GM19395 (cell line): ENCODE measurements around the gene SIRT4.
A peak's percentile ranks its signal among the peaks of the same experiment; 100 is the strongest.
"Not testable (repeated sequence)": the region's sequence is repeated elsewhere in the genome, so short reads cannot be mapped to it uniquely, and the experiment has no call there.

Source experiments
- ATAC-seq: cut with Tn5 transposase; IDR thresholded peaks from one replicate; pipeline ENCODE4 v1.9.1; 2021; ENCODE audit warnings: mild to moderate bottlenecking, moderate library complexity; ENCODE audit not compliant: unreplicated experiment

SIRT4 gene, protein sequence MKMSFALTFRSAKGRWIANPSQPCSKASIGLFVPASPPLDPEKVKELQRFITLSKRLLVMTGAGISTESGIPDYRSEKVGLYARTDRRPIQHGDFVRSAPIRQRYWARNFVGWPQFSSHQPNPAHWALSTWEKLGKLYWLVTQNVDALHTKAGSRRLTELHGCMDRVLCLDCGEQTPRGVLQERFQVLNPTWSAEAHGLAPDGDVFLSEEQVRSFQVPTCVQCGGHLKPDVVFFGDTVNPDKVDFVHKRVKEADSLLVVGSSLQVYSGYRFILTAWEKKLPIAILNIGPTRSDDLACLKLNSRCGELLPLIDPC

GRCh38 chr12:120301962-120302815 is at the start of gene SIRT4:
SIRT4 (plus strand) TSS chr12:120302321; CDS start chr12:120303562, 1,241 bp downstream.
- peak; percentile 98 for ATAC-seq

GRCh38 chr12:120253313-120253712 is 48.8 kb upstream of the SIRT4 start:
- not testable (repeated sequence) for ATAC-seq

DNA sequence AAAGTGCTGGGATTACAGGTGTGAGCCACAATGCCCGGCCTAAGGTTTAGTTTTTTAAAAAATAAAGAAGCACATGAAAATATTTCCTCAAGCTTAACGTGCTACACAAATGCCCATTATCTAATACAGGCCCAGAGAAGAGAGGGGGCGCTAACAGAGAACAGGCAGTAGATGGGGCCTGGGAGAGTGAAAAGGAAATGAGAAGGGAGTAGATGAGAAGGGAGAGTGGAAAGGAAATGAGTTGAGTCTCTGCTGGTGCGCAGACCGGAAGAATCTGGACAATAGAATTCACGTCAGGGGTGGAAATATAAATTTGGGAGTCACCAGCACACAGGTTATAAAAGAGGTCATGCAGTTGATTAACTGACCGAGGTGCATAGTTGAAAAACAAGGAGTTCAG is 47.3 kb upstream of the SIRT4 start:
- no peak for ATAC-seq

- no peak for ATAC-seq
Observed at GRCh38 chr12:120257041-120257821, 44.9 kb upstream of the SIRT4 start.

- no peak for ATAC-seq
Observed at GRCh38 chr12:120258323-120258896, 43.7 kb upstream of the SIRT4 start.

DNA sequence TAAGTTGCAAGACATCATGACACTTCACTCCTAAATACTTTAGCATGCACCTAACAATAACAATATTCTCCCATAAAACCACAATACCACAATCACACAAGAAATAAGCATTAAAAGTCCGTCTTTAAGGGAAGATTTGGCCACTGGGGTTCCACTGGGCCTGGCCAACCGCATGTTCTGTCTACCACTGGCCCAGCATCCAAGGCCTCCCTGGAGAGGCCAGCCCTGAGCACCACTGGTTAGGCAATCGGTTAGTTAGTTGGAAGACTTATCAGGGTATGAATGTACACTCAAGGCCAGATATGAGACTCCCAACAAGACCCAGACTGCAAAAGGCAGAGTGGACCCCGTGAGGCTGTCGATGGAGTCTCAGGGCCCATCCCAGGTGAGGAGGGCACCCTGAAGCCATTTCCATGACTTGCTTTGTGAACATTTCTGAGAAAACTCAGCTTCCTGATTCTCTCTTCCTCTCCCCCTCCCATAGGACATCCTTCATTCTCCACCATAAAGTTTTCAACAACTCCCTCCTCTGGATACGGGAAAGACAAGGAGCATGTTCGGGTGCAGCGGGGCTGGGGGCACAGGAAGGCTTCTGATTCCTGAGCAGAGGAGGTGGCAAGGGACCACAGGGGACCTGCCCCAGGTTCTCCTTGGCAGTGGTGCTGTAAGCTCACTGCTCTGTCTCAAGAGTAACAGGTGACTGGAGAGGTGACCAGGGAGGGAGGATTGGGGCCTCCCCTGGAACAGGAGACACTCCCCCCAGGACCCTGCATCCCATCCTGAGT is 42.5 kb upstream of the SIRT4 start:
- no peak for ATAC-seq

DNA sequence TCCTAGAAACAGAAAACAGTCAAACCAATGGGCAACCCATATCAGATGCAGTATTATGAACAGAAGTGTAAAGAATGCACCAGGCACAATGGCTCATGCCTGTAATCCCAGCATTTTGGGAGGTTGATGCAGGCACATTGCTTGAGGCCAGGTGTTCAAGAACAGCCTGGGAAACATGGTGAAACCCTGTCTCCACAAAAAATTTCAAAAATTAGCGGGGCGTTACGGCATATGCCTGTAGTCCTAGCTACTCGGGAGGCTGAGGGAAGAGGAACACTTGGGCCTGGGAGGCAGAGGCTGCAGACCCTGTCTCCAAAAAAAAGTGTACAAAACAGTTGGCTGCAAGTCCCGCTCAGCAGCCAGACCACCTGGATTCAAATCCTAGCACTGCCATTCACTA is 41.5 kb upstream of the SIRT4 start:
- ATAC-seq: no peak

DNA sequence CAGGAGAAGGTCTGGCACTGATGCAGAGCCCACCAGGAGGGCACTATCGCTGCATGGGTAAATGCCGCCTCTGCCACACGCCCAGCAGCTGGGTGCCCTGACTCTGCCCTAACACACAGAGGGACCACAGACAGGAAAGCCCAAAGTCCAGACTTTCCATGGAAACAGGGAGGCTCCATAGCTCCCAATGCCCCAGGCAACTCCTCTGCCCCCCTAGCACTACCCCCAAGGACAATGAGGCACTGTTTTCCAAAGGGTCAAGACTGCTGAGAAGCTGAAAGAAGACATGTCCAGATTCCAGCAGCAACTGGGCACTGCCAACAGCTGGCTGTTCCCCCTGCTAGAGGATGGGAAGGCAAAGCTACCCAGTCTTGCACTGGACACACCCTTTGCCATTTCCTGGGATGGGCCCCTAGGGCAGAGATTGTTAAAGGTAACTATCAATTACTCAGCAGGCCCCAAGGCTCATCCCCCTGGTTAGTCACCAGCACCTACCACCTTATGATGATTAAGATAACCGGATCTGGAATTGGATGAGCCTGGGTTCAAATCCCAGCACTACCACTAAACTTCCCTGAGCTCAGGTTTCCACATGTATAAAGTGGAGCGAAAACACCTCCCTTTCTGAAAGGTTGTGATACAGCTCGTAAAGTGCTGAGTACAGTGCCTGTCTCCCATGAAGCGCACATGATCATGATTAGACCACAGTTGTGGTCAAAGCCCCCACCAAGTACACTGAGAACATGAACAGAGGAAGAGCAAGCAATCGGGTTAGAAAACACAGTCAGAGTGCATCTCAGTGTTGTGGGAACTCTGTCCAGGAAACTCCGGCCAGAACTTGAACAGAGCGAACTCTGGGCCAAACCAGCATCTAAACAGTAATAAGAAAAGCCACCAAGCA is 39.9 kb upstream of the SIRT4 start:
- no peak for ATAC-seq

DNA sequence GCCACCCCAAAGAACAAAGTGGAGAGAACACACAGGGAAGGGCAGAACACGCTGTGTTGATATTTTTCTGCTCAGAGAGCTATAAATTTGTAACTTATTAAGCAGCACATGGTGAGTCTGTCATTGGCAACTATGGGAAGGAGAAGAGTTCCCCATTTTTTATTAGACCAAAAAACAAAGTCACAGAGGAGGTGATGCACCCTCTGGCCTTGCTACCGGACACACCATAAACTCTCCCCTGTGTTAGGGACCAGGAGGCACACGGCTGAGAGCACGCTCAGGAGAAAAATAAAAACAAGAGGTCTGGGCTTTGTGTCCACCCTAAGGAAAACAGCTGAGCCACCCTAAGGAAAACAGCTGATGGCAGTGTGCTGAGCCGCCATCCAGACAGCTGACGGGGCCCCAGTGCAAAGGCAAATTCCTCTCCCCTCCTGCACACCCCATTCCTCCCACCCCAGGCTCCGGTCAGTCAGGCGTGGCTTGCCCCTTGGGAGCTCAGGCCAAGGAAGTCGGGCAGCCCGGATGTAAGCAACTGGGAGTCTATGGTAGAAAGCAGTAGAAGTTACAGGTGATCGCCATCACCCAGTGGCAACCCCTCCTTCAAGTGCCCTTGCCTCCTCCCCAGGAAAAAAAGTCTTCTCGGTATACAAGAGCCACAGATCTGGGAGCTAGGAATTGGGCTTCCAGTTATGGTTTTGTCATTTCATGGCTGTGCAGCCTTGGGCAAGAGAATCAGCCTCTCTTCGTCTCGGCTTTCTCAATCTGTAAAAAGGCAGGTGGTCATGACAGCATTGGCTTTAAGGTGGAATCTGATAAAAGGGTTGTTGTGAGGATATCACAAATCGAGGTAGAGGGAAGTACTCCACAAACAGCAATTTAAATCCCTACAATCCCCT is 39.0 kb upstream of the SIRT4 start:
- ATAC-seq: no peak

- ATAC-seq: no peak
Observed at GRCh38 chr12:120263748-120264085, 38.4 kb upstream of the SIRT4 start.

GRCh38 chr12:120264086-120264903 is 37.8 kb upstream of the SIRT4 start:
- no peak for ATAC-seq

- peak; percentile 22 for ATAC-seq
Observed at GRCh38 chr12:120264904-120265472, 37.1 kb upstream of the SIRT4 start.

DNA sequence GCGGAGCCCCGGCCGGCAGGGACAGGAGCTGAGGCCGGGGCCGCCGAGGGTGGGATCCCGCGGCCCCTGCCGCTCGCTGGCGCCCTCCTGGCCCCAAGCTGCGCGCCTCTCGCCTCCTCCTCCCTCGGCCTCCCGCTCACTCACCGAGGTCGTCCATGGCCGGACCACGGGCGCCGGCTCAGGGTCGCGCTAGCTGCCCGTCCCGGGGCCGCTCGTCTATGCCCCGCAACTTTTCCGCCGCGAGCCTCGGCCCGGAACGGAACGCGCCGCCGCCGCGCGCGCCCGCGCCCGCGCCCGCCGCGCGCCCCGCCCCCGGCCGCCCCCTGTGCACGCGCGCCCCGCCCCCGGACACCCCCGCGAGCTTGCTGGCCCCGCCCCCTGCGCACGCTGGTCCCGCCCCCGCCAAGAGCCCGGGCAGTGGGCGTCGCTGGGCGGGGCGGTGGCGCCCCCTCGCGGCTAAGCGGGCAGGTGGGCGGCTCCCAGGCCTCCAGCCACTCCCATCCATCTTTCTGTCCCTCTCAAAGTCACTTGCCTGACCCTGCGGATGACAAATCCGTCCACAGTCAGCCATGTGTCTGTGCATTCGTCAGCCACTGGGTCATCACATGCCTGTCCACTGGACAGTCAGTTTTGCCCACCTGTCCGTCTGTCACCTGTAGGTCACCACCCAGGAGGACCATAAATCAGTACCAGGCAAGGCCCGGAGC is 36.5 kb upstream of the SIRT4 start, which contains the start of gene PXN:
PXN (minus strand) TSS at position 258 of the 707 bp plus-strand sequence; CDS start at position 157, 101 bp downstream.
- ATAC-seq: peak; percentile 66

DNA sequence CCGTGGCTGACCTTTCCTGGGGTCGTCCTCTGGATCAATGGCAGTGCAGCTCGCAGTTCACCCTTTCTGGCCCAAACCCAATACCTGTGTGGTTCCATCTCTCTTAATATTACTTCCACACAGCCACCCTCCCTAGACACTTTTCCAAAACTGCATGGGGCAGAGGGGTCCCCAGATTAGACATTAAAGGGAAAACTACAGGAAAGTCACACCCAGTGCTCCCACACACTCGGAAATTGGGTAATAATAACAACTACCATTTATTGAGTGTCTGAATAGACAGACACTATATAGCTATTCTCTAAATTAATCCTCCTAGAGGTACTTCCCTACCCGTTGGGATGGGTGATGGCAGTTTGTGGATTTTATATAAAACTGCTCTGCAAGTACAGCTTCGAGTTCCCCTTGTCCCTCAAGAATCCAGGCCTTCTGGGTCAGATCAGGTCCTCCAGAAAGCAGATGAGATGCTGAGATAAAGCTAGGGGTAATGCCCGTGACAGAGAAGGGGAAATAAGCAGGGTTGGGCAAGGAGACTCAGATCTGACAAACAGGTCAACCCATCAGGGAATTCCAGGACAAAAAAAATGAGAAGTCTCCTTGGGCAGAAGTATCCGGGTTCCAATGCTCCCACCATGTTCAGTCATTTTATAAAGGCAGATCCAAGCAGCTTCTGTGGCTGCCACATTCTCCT is 35.8 kb upstream of the SIRT4 start:
- no peak for ATAC-seq

- no peak for ATAC-seq
Observed at GRCh38 chr12:120267736-120268135, 34.4 kb upstream of the SIRT4 start.

DNA sequence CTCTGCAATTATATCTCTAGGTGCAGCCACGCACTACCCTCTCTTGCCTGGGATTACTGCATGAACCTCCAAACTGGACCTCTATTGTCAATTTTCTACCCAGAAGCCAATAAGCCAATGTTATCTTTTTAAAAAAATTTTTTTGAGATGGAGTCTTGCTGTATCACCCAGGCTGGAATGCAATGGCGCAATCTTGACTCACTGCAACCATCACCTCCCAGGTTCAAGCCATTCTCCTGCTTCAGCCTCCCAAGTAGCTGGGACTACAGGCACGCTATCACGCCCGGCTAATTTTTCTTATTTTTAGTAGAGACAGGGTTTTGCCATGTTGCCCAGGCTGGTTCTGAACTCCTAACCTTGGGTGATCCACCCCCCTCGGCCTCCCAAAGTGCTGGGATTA is 25.4 kb upstream of the SIRT4 start:
- no peak for ATAC-seq
